HG02610 (cell line): Measurements from ENCODE around the gene RTN4R.

ENCODE experiments used
- ATAC-seq: cut with Tn5 transposase; IDR thresholded peaks from one replicate; pipeline ENCODE4 v1.9.1; 2021; ENCODE audit warnings: mild to moderate bottlenecking, moderate library complexity; ENCODE audit not compliant: unreplicated experiment

Gene RTN4R

DNA sequence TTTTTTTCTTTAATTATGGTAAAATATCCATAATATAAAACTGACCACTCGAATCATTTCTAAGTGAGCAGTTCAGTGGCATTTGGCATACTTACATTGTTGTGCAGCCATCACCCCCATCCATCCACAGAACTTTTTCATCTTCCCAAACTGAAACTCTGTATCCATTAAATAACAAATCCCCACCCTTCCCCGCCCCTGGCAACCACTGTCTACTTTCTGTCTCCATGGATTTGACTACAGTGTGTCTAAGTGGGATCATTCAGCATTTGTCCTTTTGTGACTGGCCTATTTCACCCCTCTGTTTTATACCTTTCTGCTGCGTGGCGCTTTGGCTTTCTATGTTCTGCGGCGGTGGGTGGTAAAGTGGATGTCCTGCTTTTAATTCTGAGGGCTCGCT, 49.1 kb downstream of the RTN4R start:
- no peak for ATAC-seq

DNA sequence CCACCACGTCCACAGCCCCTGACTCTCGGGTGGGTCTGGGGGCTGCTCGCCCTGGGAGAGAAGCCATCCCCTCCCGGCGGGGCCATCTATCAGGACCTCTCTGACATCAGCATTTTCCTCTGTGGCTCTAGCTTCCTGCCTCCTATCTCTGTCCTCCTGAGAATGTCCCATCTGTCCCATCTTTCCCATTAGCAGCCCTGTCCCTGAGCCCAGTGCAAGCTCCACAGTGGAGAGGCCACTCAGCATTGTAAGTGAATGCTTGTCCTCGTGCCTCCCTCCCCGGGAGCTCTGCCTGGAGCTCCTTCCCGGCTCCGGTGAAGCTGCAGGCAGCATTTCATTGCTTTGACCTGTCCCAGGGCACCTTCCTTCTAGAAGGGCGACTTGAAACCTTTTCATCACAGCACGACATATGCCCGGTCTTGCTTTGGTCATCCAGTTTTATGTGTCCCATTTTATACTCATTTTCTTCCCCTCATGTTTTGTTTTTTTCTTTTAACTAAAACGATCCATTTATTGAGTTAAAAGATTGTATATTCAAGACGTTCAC, 49.7 kb downstream of the RTN4R start:
- ATAC-seq: no peak

DNA sequence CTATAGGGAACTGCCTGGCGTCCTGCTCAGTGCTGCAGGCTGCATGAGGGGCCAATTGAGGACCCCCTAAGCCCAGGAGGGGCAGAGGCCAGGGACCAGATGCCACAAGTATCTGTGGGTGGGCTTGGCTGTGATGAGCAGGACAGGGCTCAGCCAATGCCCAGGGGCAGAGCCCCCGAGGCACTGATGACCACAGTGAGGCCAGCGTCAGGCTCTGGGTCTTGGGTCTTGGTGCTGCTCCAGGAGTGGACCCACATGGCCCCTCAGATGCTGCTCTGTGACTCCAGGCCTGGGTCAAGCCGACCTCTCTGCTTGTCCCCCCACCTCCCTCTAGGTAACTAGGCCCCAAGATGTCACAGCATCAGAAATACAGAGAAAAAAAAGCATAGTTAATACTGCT, 50.6 kb downstream of the RTN4R start:
- no peak for ATAC-seq

DNA sequence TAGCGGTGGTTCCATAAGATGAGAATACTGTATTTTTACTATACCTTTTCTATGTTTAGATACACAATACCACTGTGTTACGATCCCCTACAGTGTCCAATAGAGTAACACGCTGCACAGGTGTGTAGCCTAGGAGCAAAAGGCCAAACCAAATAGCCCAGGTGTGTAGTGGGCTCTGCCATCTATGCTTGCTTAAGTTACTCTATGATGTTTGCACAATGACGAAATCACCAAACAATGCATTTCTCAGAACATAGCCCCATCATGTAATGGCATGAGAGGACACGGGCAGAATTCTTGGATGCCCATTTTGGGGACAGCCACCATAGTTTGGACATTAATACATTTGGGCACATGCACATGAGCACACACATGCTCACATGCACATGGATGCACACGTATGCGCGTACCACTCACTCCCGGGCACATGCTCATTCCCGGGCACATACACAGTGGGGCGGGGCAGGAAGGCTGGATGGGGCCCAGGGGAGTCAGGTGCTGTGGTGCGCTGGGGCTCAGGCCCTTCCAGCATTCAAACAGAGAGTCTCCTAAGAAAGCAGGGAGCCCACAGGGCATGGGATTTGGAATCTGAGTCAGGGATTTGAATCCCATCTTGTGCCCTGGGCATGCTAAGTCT, 51.1 kb downstream of the RTN4R start:
- no peak for ATAC-seq

DNA sequence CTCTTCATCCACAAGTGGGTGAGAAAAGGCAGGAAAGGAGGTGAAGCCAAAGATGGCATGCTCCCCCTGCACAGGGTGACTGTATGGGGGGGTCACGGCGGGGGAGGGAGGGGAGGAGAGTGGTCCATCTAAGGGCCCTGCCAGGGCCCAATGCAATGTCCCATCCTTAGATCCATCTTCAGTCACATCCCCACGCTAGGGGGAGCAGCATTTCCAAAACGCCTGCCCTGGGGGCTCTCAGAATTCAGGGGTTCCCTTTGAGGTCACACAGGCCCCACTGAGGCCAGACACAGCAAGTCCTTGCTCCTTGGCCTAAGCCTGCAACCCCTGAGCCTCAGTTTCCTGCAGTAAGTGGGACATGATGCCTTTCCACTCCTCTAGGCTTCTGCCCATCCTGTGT, 52.4 kb downstream of the RTN4R start:
- no peak for ATAC-seq

DNA sequence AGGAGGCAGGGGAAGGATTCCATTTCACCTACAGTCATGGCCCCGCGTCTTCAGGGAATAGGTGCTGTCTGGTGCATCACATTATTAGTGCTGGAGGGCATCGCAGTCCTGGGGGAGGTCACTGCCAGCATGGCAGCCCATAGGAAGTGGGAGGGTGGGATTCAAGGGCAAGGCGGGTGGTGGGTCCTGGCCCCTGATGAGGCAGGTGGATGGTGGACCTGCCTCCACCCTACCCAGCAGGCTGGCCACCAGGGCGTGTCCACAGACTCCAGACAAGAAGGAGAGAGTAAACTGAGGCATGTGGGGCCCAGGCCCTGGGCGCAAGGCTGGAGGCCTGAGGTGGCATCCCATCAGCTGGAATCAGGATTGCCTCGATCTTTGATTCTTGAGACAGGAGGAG, 53.3 kb downstream of the RTN4R start:
- ATAC-seq: no peak

DNA sequence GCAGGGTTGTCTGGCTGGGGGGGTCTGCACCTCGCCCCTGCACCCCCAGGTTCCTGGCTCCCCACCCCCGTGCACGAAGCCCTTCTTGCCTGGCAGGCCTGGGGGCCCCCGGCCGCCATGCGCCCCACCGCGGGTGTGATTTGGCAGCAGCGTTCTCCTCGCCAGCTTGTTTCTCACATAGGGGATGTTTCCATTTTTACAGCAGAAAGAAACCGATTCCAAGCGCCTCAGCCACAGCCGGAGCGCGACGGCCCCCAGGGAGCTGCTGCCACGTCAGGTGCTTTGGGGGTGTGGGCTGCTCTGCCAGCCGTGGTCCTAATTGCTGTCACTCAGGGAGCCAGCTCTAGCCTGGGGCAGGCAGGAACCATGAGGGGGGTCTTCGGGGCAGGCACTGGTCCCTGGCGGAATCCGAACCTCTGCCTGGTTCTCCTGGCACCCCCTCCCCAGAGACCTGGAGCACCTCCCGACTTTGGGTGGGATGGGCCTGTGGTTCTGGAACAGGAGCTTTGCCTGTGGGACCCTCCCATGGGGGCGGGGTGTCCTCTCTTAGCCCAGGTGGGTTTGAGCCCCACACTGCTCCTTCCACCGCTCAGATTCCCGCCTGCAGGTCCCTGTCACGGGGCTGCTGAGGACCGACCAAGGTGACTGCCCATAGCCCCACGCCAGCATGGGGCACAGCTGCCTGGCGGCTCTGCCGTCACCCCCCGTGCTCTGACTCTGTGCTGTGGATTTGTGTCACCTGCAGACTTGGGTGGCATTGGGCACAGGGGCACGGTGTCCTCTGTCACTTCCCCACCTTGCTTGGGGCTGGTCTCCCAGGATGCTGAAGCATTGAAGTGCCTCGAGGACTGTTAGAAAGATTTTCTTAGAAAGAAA, 54.0 kb downstream of the RTN4R start:
- ATAC-seq: no peak

DNA sequence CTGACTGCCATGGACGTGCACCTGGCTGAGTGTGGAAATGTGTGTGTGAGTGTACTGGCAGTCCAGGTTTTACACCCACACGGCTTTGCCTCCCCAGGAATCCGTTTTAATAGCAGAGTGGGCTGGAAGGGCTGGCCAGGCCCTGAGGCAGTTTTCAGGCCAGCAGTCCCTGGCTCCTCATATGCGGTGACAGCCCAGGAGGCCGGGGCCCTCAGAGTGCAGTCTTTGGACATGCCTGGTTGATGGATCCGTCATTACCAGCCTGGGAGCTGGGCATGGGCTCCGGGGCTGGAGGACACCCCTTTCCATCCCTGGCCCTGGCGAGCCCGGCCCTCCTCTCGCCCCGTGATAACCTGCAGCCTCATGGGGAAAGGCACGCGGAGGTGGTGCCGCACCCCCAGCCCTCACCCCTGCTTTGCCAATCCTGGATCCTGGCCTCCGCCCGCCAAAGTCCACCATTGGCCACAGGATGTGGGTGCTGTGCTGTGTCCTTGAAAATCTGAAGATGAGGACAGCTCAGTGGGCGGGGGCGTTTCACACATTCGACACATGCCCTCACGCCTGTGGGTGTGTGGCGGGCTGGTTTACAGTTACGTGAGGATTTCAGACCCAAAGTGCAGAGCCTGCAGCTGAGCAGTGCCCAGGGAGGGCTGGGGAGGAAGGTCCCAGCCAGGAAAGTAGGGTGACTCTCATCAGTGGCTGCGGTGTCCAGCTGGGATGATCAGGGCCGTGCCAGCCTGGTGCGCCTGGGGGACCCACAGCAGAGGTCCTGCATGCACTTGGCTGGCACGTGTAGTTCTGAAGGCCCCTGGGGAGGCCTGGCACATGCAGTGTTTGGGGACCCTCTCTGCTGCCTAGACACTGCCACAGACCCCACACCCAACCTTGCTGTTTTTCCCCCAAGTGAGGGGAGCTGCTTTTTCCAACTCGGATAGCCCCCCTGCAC, 55.1 kb downstream of the RTN4R start:
- ATAC-seq: no peak

DNA sequence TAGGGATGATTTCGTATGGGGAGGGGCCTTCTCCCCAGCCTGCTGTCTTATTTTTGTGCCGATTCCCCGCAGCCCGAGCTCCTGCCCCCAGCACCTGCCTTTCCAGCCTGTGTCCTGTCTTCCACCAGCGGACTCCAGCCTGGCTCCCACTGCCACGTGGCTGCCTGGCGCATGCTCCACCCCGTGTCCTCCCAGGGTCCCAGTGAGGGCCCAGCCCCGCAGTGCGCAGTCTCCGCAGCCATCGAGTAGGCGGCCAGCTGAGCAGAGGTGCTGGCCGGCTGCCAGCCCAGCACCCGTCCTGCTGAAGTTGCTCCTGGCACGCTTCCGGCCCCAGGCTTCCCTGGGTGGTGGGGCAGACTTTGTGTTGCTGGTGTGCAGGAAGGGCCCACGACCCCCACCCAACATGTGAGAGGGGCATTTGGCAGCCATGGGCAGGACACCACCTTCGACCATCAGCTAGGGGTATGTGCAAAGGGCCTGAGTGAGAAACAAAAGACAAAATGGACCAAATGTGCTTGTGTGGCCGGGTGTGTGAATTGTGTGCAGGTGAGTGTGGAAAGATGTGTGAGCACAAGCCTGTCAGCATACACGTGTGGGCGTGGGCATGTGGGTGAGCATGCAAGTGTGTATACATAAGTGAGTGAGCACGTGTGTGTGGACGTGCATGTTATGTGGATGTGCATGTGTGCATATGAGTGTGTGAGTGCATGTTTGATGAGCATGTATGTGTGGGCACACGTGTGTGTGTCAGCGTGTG, 55.9 kb downstream of the RTN4R start:
- no peak for ATAC-seq

DNA sequence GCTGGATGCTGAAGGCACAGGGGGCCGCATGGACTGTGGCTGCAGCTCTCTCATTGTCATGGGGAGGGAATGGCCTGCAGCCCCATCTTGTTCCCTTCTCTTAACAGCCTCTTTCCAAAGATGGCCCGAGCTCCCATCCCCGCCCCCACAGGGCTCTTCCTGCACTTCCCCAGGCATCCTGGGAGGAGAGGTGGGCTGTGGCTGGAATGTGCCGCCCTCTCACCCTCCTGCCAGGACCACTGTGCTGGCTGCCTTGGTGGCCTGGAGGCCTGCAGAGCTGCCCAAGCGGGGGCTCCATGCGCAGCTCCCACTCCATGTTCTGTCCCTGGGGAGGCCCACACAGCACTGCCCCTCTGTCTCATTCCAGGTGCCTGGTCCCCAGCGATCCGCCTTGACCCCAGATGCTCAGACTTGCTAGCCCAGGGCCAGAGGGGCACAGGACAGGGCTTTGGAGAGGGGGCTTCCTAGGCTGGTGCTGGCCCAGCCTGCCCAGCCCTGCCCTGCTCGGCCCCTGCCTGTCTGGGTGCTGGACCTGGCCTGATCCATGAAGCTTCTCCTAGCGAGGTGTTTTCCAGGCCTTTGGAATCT, 56.6 kb downstream of the RTN4R start:
- no peak for ATAC-seq

DNA sequence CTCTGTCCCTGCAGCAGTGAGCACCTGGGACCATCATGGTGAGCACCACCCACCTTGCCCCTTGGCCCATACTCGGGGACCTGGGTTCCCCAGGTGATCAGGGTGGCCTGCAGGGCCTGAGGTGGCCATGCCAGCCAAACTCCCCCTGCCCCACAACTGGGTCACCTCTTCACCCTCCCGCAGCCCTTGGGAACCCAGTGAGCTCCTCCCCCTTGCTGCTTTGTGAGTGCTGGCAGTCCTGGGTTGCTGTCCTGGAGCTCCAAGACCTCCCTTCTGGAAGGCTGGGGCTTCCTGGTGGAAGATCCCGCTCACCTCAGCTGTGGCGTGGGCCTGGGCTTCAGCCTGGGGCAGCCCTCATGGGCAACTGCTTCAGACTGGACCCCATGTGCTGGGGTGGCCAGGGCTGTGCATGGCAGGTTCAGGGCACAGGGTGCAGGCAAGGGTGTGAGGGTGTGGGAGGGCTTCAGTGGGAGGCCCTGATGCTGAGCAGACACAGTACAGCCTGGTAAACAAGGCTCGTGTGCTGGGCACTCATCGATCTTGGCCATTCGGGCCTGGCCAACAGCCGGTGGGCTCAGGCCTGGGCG, 57.6 kb downstream of the RTN4R start:
- no peak for ATAC-seq

DNA sequence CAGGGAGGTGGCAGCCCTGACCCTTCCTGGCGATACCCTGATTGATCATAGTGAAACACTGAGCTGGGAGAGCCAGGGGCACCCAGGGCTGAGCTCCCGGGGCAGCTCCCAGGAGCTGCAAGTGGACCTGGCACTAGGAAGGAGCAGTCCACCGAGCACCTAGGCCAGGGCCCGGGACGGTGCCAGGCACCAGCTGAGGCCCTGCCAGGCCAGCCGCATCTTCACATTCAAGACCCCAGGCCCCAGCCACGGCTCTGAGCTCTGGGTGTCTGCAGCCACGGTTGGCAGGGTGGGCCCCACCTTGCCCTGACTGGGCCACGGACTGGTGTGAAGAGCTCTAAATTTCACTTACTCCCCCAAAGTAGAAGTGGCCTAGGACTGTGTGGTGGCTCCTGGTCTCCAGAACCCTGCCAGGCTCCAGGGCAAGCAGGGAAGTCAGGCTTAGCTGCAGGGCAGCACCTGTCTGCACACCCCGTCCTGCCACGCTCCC, 58.3 kb downstream of the RTN4R start:
- no peak for ATAC-seq

DNA sequence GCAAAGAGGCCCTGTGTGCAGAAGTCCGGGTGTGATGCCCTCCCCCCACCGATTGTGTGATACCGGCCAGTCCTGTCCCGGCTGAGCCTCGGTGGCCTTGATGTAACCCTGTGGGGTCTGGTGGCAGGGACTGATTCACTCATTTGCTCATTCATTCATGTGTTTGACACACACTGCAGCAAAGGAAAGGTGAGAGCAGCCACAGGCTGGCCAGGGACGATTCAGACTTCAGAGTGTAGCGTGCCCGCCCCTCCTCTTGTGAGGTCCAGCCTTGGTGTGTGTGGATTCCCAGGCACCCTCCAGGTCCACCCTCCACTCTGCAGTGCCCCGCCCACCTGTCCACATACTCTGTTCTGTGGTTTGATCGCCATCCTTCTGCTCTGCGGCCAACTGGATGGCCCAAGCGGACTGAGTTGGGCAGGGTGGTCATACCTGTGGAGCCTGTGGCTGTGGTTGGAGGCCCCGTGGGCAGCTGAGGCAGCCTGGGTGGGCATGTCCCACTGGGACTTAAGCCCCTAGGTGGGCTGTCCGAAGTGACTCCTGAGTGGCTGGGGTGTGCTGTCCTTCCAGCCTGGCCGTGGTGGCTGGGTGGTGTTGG, 59.3 kb downstream of the RTN4R start:
- no peak for ATAC-seq

DNA sequence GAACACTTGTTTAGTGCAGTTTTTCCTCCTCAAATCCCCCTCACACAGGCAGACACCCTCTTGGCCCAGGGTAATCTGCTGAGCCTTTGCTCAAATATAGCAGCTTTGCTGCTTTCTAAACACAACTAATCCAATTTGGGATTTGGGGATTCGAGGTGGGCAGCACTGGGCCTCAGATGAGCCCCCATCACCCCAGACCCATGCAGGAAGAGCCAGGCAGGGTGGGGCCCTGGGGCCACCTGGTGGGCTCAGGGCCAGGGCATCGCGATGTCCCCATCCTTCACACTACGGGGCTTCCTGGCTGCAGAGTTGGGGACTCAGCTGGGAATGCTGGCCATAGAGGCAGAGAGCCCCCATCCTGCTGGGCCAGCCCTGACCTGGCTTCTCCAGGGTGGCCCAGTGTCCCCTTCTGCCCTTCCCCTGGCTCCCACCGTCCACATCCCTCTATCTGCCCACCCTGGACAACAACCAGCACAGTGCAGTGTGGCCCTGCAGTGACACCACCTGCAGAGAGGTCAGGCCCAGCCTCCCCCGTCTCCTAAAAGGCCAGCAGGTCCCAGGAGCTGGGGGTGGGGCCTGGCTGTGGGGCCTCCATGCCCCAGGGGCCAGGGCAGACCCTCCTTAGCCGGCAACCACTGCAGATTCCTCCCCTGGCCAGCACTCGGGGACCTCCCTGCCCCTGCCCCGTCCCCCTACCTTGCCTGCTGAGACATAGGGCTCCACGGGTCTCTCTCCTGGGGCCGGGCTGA, 60.7 kb downstream of the RTN4R start:
- ATAC-seq: no peak

DNA sequence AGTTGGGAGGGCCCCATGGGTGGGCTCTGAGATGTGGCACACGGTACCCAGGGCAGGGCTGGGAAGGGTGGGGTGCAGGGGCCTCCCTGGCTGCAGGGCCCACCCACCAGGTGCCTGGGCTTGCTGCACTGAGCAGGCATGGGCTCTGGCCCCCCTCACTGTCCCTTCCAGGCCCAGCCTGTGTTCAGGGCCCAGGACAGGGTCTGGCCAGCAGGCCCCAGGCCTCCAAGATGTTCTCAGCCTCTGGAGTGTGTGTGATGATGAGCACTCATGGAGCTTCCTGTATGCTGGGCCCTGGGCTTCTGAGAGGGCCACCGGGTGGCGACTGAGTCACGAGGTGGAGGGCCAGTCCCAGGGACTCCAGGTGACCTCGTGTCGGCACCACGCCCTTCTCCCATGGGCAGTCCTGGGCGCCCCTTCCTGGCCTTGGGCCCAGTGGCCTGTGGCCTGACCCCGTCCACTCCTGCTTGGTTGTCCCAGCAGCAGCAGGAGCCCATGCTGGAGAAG, 61.4 kb downstream of the RTN4R start:
- no peak for ATAC-seq

DNA sequence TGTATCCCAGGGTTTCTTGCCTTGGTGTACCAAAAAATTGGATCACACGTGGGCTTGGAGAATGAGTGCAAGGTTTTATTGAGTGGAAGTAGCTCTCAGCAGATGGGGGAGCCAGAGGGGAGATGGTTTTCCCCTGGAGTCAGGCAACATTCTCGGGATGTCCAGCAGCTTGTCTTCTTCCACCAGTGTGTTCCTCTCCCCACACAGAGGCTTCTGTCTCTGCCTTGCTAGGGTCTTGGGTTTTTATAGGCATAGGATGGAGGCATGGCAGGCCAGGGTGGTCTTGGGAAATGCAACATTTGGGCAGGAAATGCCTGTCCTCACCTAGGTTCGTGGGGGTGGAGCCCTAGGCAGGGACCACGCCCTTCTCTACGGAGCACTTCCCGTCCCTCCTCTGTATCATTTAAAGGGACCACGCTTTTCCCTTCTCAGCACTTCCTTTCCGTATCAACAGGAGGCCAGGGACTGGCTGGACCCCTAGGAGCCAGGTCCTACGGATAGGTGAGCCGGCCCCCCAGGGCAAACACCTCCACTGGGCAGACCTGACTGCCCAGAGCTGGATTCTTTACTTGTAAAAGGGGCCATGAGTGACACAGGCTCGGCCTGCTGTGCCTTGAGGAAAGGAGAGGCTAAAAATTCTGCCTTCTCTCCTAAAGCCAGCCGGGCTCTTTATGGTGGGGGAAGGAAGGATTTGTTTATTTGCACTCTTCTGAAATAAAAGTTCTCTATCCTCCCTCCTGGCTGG, 62.0 kb downstream of the RTN4R start:
- peak; percentile 73 for ATAC-seq

DNA sequence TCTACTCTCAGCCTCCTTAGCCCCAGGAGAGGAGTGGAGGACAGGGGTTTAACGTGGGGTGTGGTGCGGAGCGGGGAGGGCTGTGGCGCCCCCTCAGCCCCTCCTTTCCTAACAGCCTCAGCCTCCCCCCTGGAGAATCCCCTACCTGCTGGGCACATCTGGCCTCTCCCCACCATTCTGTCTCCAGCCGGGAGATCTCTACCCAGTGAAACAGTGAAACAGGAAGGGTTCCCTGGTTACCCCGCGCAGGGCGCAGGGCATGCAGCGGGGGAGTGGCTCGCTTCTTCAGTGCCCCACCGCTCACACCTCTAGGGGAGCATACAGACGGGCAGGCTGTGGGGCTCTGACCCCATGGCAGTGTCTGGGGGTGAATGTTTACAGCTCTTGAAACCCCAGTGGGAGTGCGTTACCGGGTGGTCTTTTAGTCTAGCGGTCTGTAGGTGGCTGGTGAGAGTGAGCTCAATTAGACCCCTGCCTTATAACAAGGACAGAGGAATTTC, 62.6 kb downstream of the RTN4R start:
- ATAC-seq: no peak
